ENCODE measurements around the gene RNF115. TPM values are rescaled to one million over a fixed set of nuclear protein-coding genes. Genes with fewer than 3 reads are reported as not detected.

Gene RNF115
- total and polyA plus RNA-seq, 2 of the 13 experiments (the other 11 are each of a cell fraction or from before 2014, with no cell fraction given) = 6.0 to 10.1 TPM

- DNase-seq (ENCODE audit: low spot score) = no peak
- Histone ChIP-seq H3K27ac (ENCODE audit: extremely low read length, insufficient read depth, low read length) (no peak overlapping the region), H3K4me2 (ENCODE audit: low read depth, low read length) (no peak overlapping the region), H2AFZ (ENCODE audit: low read length) (no peak overlapping the region), H3K9ac (ENCODE audit: insufficient read depth, low read depth, low read length) (no peak overlapping the region), H3K27me3 (ENCODE audit: control insufficient read depth in 1 of 2, insufficient read depth in 2 of 2, low read length in 2 of 2) (no peaks in the 10 kb centered on the region), H4K20me1 (ENCODE audit: insufficient read depth, low read length) (no peaks in the 10 kb centered on the region), H3K36me3 (replicated peaks in 1 of 2; ENCODE audit: control insufficient read depth in 1 of 2, insufficient read depth in 2 of 2, low read length in 2 of 2) (peaks cover 15 to 39% of the 10 kb centered on the region in 2 experiments), H3K9me3 (ENCODE audit: low read length) (no peaks in the 10 kb centered on the region), H3K4me1 (ENCODE audit: insufficient read depth, low read length) (peaks cover 12% of the 10 kb centered on the region), H3K4me3 (replicated peaks in 1 of 3; ENCODE audit: insufficient read depth in 1 of 3, low read depth in 2 of 3, low read length in 3 of 3) (no peak overlapping the region), H3K79me2 (ENCODE audit: insufficient read depth, low read length) (no peaks in the 10 kb centered on the region)
- intact Hi-C loops (cut with micrococcal nuclease; ENCODE audit: unreplicated experiment) (no loop called here), in situ Hi-C loops (cut with HindIII; ENCODE audit: extremely low pct_ligation_motif_present, low pct_unique_long_range_greater_than_20kb) (loop anchor here (10.0 kb wide), 1 partner anchor 172 kb away; no protein-coding TSS in a partner anchor)
- ATAC-seq = no peak
- ChIA-PET POLR2A (interaction anchor here (0.9 to 2.8 kb wide), 3 partner anchors 16 to 43 kb away, joined by 3 to 10 read pairs (median 6); partner anchors contain the start of genes PIAS3, POLR3C and RNF115), CTCF (ENCODE audit: low intra/inter-chr PET ratio, low total read pairs) (no interaction called here)
- no TSS peak for BruUV-seq (replicated peaks)
- no peak for TF ChIP-seq RNF2 (conservative IDR thresholded peaks at IDR 0.05; ENCODE audit: low read depth)
- no peak for TF ChIP-seq TBL1XR1 (IDR thresholded peaks at IDR 0.05; ENCODE audit: borderline replicate concordance, low read length, partially characterized antibody)
- TF ChIP-seq ZC3H13 (CRISPR knock-in tag; IDR thresholded peaks at IDR 0.05) = no peak
- TF ChIP-seq MED13 (CRISPR knock-in tag; IDR thresholded peaks at IDR 0.05) = no peak
- TF ChIP-seq ZNF331 (CRISPR knock-in tag; IDR thresholded peaks at IDR 0.05) = no peak
- 100% methylated on average over 3 of the region's 3 CpGs for WGBS (ENCODE audit: low lambda C conversion rate)
- no peak for FAIRE-seq
These were observed 19.1 kb upstream of the RNF115 start for GRCh38 chr1:145843031-145843430.

- in situ Hi-C loops (cut with HindIII; ENCODE audit: extremely low pct_ligation_motif_present, low pct_unique_long_range_greater_than_20kb) (no loop called here), intact Hi-C loops (cut with micrococcal nuclease; ENCODE audit: unreplicated experiment) (no loop called here)
- H4K20me1 ChIP-seq (ENCODE audit: insufficient read depth, low read length) = no peaks in the 10 kb centered on the region
- no peak overlapping the region for H3K9ac ChIP-seq (ENCODE audit: insufficient read depth, low read depth, low read length)
- no peaks in the 10 kb centered on the region for H3K79me2 ChIP-seq (ENCODE audit: insufficient read depth, low read length)
- 100% methylated on average over 1 of the region's 1 CpG for WGBS (ENCODE audit: low lambda C conversion rate)
- H3K4me1 ChIP-seq (ENCODE audit: insufficient read depth, low read length) = no peaks in the 10 kb centered on the region
- no peak for DNase-seq (ENCODE audit: low spot score)
- no peak for FAIRE-seq
- H3K9me3 ChIP-seq (ENCODE audit: low read length) = no peaks in the 10 kb centered on the region
- no peaks in the 10 kb centered on the region for H3K27me3 ChIP-seq (ENCODE audit: control insufficient read depth in 1 of 2, insufficient read depth in 2 of 2, low read length in 2 of 2)
- no peak overlapping the region for H3K4me2 ChIP-seq (ENCODE audit: low read depth, low read length)
- TSS peak; percentile 26 for BruUV-seq (replicated peaks)
- CTCF ChIA-PET (ENCODE audit: low intra/inter-chr PET ratio, low total read pairs) = no interaction called here
- no peak overlapping the region for H3K4me3 ChIP-seq (replicated peaks in 1 of 3; ENCODE audit: insufficient read depth in 1 of 3, low read depth in 2 of 3, low read length in 3 of 3)
- peaks cover 34 to 77% of the 10 kb centered on the region in 2 experiments for H3K36me3 ChIP-seq (replicated peaks in 1 of 2; ENCODE audit: control insufficient read depth in 1 of 2, insufficient read depth in 2 of 2, low read length in 2 of 2)
- H2AFZ ChIP-seq (ENCODE audit: low read length) = no peak overlapping the region
- no peak for ATAC-seq
- H3K27ac ChIP-seq (ENCODE audit: extremely low read length, insufficient read depth, low read length) = no peak overlapping the region
- POLR2A ChIA-PET = no interaction called here
- TF ChIP-seq MAFK (conservative IDR thresholded peaks at IDR 0.05 in 1 of 2, IDR thresholded peaks at IDR 0.05 in 1 of 2; ENCODE audit: low read length in 2 of 2) = no peak
- TF ChIP-seq ZNF331 (CRISPR knock-in tag; IDR thresholded peaks at IDR 0.05) = no peak
- TF ChIP-seq NFKBIZ (CRISPR knock-in tag; IDR thresholded peaks at IDR 0.05) = no peak
- TF ChIP-seq CBFB (CRISPR knock-in tag; IDR thresholded peaks at IDR 0.05) = no peak
- no peak for TF ChIP-seq SRSF4 (IDR thresholded peaks at IDR 0.05; ENCODE audit: low read depth, low read length, poor library complexity, severe bottlenecking)
- no peak for TF ChIP-seq MYNN (CRISPR knock-in tag; IDR thresholded peaks at IDR 0.05; ENCODE audit: low read depth)
- TF ChIP-seq KMT2A (CRISPR knock-in tag; IDR thresholded peaks at IDR 0.05) = no peak
- no peak for TF ChIP-seq ZNF160 (CRISPR knock-in tag; IDR thresholded peaks at IDR 0.05)
- no peak for TF ChIP-seq ISX (CRISPR knock-in tag; conservative IDR thresholded peaks at IDR 0.05)
- no peak for TF ChIP-seq SAP130 (CRISPR knock-in tag; IDR thresholded peaks at IDR 0.05; ENCODE audit: low read depth)
- TF ChIP-seq ZNF580 (CRISPR knock-in tag; IDR thresholded peaks at IDR 0.05; ENCODE audit: borderline replicate concordance, low read depth) = no peak
- no peak for TF ChIP-seq ZBTB21 (CRISPR knock-in tag; IDR thresholded peaks at IDR 0.05)
- no peak for TF ChIP-seq TFE3 (CRISPR knock-in tag; IDR thresholded peaks at IDR 0.05)
- no peak for TF ChIP-seq SMARCE1 (IDR thresholded peaks at IDR 0.05; ENCODE audit: borderline replicate concordance)
- TF ChIP-seq SIN3A (IDR thresholded peaks at IDR 0.05; ENCODE audit: borderline replicate concordance, low read depth, low read length) = no peak
These were observed 13.8 kb upstream of the RNF115 start for GRCh38 chr1:145837656-145838055.

All from HepG2 (cell line).